Measurements from ENCODE around the gene RDH13.
"Not testable (repeated sequence)": the region's sequence is repeated elsewhere in the genome, so short reads cannot be mapped to it uniquely, and the experiment has no call there.

RDH13 gene

GRCh38 chr19:55005684-55006488 lies 57.1 kb downstream of the RDH13 start:
- peak; percentile 88 for DNase-seq (ENCODE audit: low read depth in 1 of 2, low spot score in 1 of 2)
- H3K27ac ChIP-seq (replicated peaks): peak overlapping the region; percentile 57

GRCh38 chr19:55000761-55001160 lies 62.2 kb downstream of the RDH13 start:
- Histone ChIP-seq H3K4me3 (replicated peaks; ENCODE audit: insufficient read depth, low read length) (no peak overlapping the region), H3K27ac (replicated peaks) (no peak overlapping the region), H3K27me3 (ENCODE audit: insufficient read depth, poor library complexity, severe bottlenecking) (no peaks in the 10 kb centered on the region)
- TF ChIP-seq GABPA (IDR thresholded peaks at IDR 0.05; ENCODE audit: low read depth) (no peak), POLR2AphosphoS5 (IDR thresholded peaks at IDR 0.05; ENCODE audit: low read depth) (no peak), SPI1 (IDR thresholded peaks at IDR 0.05; ENCODE audit: borderline replicate concordance, low read depth) (no peak), REST (IDR thresholded peaks at IDR 0.05; ENCODE audit: insufficient replicate concordance, low read depth) (no peak), CTCF (IDR thresholded peaks at IDR 0.05; ENCODE audit: insufficient read depth, low read length) (no peak)
- DNase-seq (ENCODE audit: low read depth in 1 of 2, low spot score in 1 of 2): no peak

More at GRCh38 chr19:55005684-55006488, 57.1 kb downstream of the RDH13 start:
- peak overlapping the region; percentile 48 for H3K4me3 ChIP-seq (replicated peaks; ENCODE audit: insufficient read depth, low read length)
- TF ChIP-seq POLR2AphosphoS5 (IDR thresholded peaks at IDR 0.05; ENCODE audit: low read depth) (peak; percentile 80), CTCF (IDR thresholded peaks at IDR 0.05; ENCODE audit: insufficient read depth, low read length) (no peak), REST (IDR thresholded peaks at IDR 0.05; ENCODE audit: insufficient replicate concordance, low read depth) (no peak), SPI1 (IDR thresholded peaks at IDR 0.05; ENCODE audit: borderline replicate concordance, low read depth) (peak; percentile 97), GABPA (IDR thresholded peaks at IDR 0.05; ENCODE audit: low read depth) (peak; percentile 96)
- H3K27me3 ChIP-seq (ENCODE audit: insufficient read depth, poor library complexity, severe bottlenecking): no peaks in the 10 kb centered on the region

- DNase-seq (ENCODE audit: low read depth in 1 of 2, low spot score in 1 of 2); H3K4me3 ChIP-seq (replicated peaks; ENCODE audit: insufficient read depth, low read length); H3K27ac ChIP-seq (replicated peaks); H3K27me3 ChIP-seq (ENCODE audit: insufficient read depth, poor library complexity, severe bottlenecking): not testable (repeated sequence)
Observed at GRCh38 chr19:54998751-54999239, 64.2 kb downstream of the RDH13 start.

GRCh38 chr19:54995561-54995960 lies 67.4 kb downstream of the RDH13 start:
- H3K4me3 ChIP-seq (replicated peaks; ENCODE audit: insufficient read depth, low read length): no peak overlapping the region
- TF ChIP-seq SPI1 (IDR thresholded peaks at IDR 0.05; ENCODE audit: borderline replicate concordance, low read depth) (no peak), GABPA (IDR thresholded peaks at IDR 0.05; ENCODE audit: low read depth) (no peak), POLR2AphosphoS5 (IDR thresholded peaks at IDR 0.05; ENCODE audit: low read depth) (no peak), REST (IDR thresholded peaks at IDR 0.05; ENCODE audit: insufficient replicate concordance, low read depth) (no peak), CTCF (IDR thresholded peaks at IDR 0.05; ENCODE audit: insufficient read depth, low read length) (no peak)
- no peak for DNase-seq (ENCODE audit: low read depth in 1 of 2, low spot score in 1 of 2)
- H3K27me3 ChIP-seq (ENCODE audit: insufficient read depth, poor library complexity, severe bottlenecking): no peaks in the 10 kb centered on the region
- no peak overlapping the region for H3K27ac ChIP-seq (replicated peaks)

Data from HL-60 (cell line).